Upper lobe of left lung (tissue), 6 donors: ENCODE measurements around the gene TRPC1. TPM values are rescaled to one million over a fixed set of nuclear protein-coding genes. Genes with fewer than 3 reads are reported as not detected.

Experiments used
- ATAC-seq, 2 donors: fragments of 200-7000 bp; cut with Tn5 transposase; one replicate each; pipeline ENCODE4 v1.9.1; 2022; ENCODE audit warnings: mild to moderate bottlenecking in 2 of 2, moderate library complexity in 2 of 2; ENCODE audit not compliant: low FRiP score in 2 of 2
- DNase-seq, 2 donors: peaks; one replicate each; pipeline ENCODE4 v3.0.0-alpha.2; 2019 to 2020
- H3K27ac ChIP-seq, 4 donors: fragments of 200-600 bp; sonication (generic); one replicate each; pipeline ENCODE4 v1.5.1; 2016 to 2019
- H3K27me3 ChIP-seq, 4 donors: fragments of 200-600 bp; sonication (generic); one replicate each; pipeline ENCODE4 v1.5.1; 2017 to 2019
- H3K36me3 ChIP-seq, 4 donors: fragments of 200-600 bp; sonication (generic); one replicate each; pipeline ENCODE4 v1.5.1; 2016 to 2019
- H3K4me1 ChIP-seq, 4 donors: fragments of 200-600 bp; sonication (generic); one replicate each; pipeline ENCODE4 v1.5.1; 2018 to 2019
- H3K4me3 ChIP-seq, 4 donors: fragments of 200-600 bp; sonication (generic); one replicate each; pipeline ENCODE4 v1.5.1; 2017 to 2019; ENCODE audit warnings: mild to moderate bottlenecking in 2 of 4, moderate library complexity in 1 of 4
- H3K9me3 ChIP-seq, 4 donors: fragments of 200-600 bp; sonication (generic); one replicate each; pipeline ENCODE4 v1.5.1; 2018 to 2019
- CTCF ChIP-seq, 6 experiments: fragments of 450-650 bp in 4 of 6; fragments of 200-600 bp in 2 of 6; sonication (generic) in 2 of 6; IDR thresholded peaks; one replicate each; pipeline ENCODE4 v1.5.1; 2016 to 2019; ENCODE audit warnings: antibody characterized with exemption in 6 of 6
- EP300 ChIP-seq, 4 donors: sonication (generic); formaldehyde crosslinking; IDR thresholded peaks; one replicate each; pipeline ENCODE4 v1.5.1; 2017; ENCODE audit warnings: antibody characterized with exemption in 4 of 4, control low read depth in 2 of 4
- POLR2A ChIP-seq, 4 donors: fragments of 450-650 bp; IDR thresholded peaks; one replicate each; pipeline ENCODE4 v1.5.1; 2016 to 2017; ENCODE audit warnings: antibody characterized with exemption in 4 of 4, mild to moderate bottlenecking in 2 of 4
- POLR2AphosphoS5 ChIP-seq, 2 donors: sonication (generic); formaldehyde crosslinking; IDR thresholded peaks; one replicate each; pipeline ENCODE4 v1.5.1; 2017; ENCODE audit warnings: antibody characterized with exemption in 2 of 2
- WGBS, 2 donors: methylation state at CpG; one replicate each; pipeline ENCODE4 v1.1.5; 2017 to 2018; 5-methylcytosine and 5-hydroxymethylcytosine counted together
- total RNA-seq, 6 donors: library from RNA; depleted of rRNA in 4 of 6; stranded (reverse); fragments of >200 nt in 4 of 6; gene quantifications; one replicate each; pipeline versions ENCODE4 v1.1.0 to v1.2.1, GENCODE V29; 2016 to 2021
- donor health status: DM: no; HTN: no; CAD: no; lungs with moderate emphysema.
- donor health status: DM: no; HTN: yes; CAD: no; lungs with severe emphysema.

The TRPC1 gene
- total RNA-seq, 6 donors from 2014 or later: 1.7 to 10.5 (median 5.4) TPM

DNA sequence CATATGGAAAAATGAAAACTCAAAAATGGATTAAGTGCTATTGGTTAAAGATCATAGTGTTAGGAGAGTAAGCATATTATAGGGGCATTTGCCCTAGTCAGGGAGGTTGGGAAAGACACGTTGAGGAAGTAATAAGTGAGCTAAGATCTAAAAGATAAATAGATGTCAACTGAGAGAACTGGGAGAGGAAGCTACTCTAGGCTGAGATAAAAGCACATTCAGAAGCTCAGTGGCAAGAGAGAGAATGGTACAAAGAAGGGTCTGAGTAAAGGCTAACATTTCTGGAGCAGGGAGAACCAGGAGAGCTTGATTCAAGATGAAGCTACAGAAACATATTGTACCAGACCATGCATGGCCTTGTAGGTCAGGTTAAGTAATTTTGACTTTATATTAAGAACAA is 63.9 kb downstream of the TRPC1 start:
- no peaks in the 10 kb centered on the region for H3K9me3 ChIP-seq
- no peak for TF ChIP-seq CTCF (IDR thresholded peaks at IDR 0.05)
- TF ChIP-seq POLR2AphosphoS5 (IDR thresholded peaks at IDR 0.05): no peak
- TF ChIP-seq POLR2A (IDR thresholded peaks at IDR 0.05): no peak
- no peak overlapping the region for H3K4me3 ChIP-seq
- no peak overlapping the region for H3K27ac ChIP-seq
- H3K27me3 ChIP-seq: no peaks in the 10 kb centered on the region
- 26 to 28% methylated on average over 1 of the region's 1 CpG for WGBS, 2 donors
- H3K4me1 ChIP-seq: no peaks in the 10 kb centered on the region
- no peak for ATAC-seq
- H3K36me3 ChIP-seq: peaks cover 0 to under 1% (median 0%) of the 10 kb centered on the region in 4 donors
- no peak for DNase-seq

- H3K9me3 ChIP-seq: no peaks in the 10 kb centered on the region
- DNase-seq: no peak
- WGBS, 2 donors: 83 to 93% methylated on average over 4 of the region's 4 CpGs
- H3K4me1 ChIP-seq: no peaks in the 10 kb centered on the region
- H3K27ac ChIP-seq: no peak overlapping the region
- H3K4me3 ChIP-seq: no peak overlapping the region
- TF ChIP-seq POLR2A (IDR thresholded peaks at IDR 0.05): no peak
- TF ChIP-seq EP300 (IDR thresholded peaks at IDR 0.05): no peak
- TF ChIP-seq CTCF (IDR thresholded peaks at IDR 0.05): no peak
- no peak for TF ChIP-seq POLR2AphosphoS5 (IDR thresholded peaks at IDR 0.05)
- ATAC-seq: no peak
- H3K27me3 ChIP-seq: no peaks in the 10 kb centered on the region
- H3K36me3 ChIP-seq: no peaks in the 10 kb centered on the region
Observed at GRCh38 chr3:142794508-142794907, 70.7 kb downstream of the TRPC1 start.

- H3K9me3 ChIP-seq: no peaks in the 10 kb centered on the region
- H3K4me3 ChIP-seq: no peak overlapping the region
- TF ChIP-seq POLR2AphosphoS5 (IDR thresholded peaks at IDR 0.05) (no peak), CTCF (IDR thresholded peaks at IDR 0.05) (no peak), EP300 (IDR thresholded peaks at IDR 0.05) (no peak), POLR2A (IDR thresholded peaks at IDR 0.05) (no peak)
- WGBS, 2 donors: 77 to 86% methylated on average over 1 of the region's 1 CpG
- H3K36me3 ChIP-seq: no peaks in the 10 kb centered on the region
- no peak for ATAC-seq
- DNase-seq: no peak
- no peak overlapping the region for H3K27ac ChIP-seq
- no peaks in the 10 kb centered on the region for H3K4me1 ChIP-seq
- H3K27me3 ChIP-seq: no peaks in the 10 kb centered on the region
Observed at GRCh38 chr3:142795332-142795731, 71.5 kb downstream of the TRPC1 start.

DNA sequence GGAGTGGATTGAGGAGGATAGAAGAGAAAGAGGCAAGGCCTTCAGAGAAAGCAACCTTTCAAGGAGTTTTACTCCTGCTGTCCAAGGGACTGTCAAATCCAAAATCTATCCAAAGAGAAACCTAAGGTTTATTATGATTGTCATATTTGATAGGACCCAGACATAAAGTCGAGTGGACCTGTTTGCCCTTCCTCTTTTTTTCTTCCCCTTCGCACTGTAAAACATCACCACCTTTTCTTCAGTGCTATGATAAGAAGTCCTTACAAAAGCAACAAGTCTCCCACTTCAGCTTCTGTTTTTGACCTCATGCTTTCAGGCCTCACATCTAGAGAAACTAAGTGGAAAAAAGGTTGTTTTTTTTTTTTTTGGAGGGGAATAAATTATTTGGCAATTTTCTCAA is 73.0 kb downstream of the TRPC1 start:
- 57 to 72% methylated on average over 2 of the region's 2 CpGs for WGBS, 2 donors
- no peak for TF ChIP-seq EP300 (IDR thresholded peaks at IDR 0.05)
- no peak for TF ChIP-seq CTCF (IDR thresholded peaks at IDR 0.05)
- TF ChIP-seq POLR2AphosphoS5 (IDR thresholded peaks at IDR 0.05): no peak
- no peak for TF ChIP-seq POLR2A (IDR thresholded peaks at IDR 0.05)
- H3K36me3 ChIP-seq: no peaks in the 10 kb centered on the region
- ATAC-seq: no peak
- no peaks in the 10 kb centered on the region for H3K27me3 ChIP-seq
- H3K9me3 ChIP-seq: no peaks in the 10 kb centered on the region
- H3K27ac ChIP-seq: no peak overlapping the region
- DNase-seq: no peak
- H3K4me1 ChIP-seq: no peaks in the 10 kb centered on the region
- no peak overlapping the region for H3K4me3 ChIP-seq

DNA sequence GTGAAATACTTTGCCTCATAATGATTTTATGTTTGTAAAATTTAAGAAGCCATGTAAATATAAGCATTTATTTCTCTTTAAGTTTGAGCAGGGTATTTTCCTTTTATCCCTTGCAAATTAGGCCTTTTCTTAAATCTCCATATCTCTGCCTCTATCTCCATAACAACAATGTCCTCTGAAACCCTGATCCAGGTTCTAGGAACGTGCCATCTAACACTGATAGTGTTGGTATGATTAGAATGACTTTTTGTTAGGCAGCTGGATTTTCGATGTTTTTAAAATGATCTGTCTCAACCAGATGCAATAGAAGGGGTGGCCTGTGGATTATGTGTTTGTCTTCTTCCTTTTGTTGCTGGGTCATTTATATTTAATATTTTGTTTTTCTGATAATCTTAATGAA is 77.9 kb downstream of the TRPC1 start:
- H3K4me1 ChIP-seq: no peaks in the 10 kb centered on the region
- H3K27me3 ChIP-seq: no peaks in the 10 kb centered on the region
- ATAC-seq (no peak), DNase-seq (no peak)
- no peak for TF ChIP-seq POLR2AphosphoS5 (IDR thresholded peaks at IDR 0.05)
- TF ChIP-seq POLR2A (IDR thresholded peaks at IDR 0.05): no peak
- no peak for TF ChIP-seq EP300 (IDR thresholded peaks at IDR 0.05)
- no peak for TF ChIP-seq CTCF (IDR thresholded peaks at IDR 0.05)
- whole genome bisulfite sequencing, 2 donors: 85 to 88% methylated on average over 2 of the region's 2 CpGs
- no peak overlapping the region for H3K27ac ChIP-seq
- peaks cover 0 to 12% (median 2%) of the 10 kb centered on the region in 4 donors for H3K36me3 ChIP-seq
- no peaks in the 10 kb centered on the region for H3K9me3 ChIP-seq
- H3K4me3 ChIP-seq: no peak overlapping the region
